ENCODE data around the gene APLN.

DNA sequence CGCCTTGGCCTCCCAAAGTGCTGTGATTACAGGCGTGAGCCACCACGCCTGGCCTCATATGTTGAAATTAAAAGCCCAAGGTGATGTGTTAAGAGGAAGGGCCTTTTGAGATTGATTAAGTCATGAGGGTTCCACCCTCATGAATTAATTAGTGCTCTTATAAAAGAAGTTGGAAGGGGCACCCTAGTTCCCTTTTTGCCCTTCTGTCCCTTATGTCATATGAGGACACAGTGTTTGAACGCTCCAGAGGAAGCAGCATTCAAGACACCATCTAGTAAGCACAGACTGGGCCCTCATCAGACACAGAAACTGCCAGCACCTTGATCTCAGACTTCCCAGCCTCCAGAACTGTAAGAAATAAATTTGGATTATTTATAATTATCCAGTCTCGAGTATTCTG is 5.1 kb upstream of the APLN start:
- TF ChIP-seq GATA3 (IDR thresholded peaks at IDR 0.05; ENCODE audit: low read depth, low read length): no peak
- TF ChIP-seq GATA2 (IDR thresholded peaks at IDR 0.05; ENCODE audit: low read depth, low read length): no peak

All from SH-SY5Y (cell line).